ENCODE results near the gene HOXA2.

Gene HOXA2

DNA sequence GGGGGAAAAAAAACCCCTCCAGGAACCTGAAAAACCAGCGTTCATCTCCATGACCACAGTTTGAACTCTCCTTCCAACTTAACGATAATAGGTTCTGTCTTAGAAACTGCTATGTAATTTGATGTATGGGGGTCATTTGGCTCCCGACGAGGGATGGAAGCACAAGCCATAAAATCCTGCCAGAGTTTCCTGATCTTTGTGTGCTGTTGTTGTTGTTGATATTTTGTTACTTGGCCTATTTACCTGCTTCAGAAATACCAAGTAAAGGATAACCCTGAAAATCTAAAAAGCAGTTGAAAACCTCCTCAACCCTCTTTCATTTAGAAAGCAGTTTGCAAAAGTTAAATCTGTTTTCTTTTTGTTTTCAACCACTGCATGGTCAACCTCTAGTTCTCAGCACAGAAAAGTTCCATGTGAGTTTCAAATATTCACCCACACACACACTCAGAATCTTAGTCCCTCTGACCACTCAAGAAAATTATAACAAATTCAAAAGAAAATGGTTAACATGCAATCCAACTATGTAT is 9.3 kb upstream of the HOXA2 start:
- DNase-seq (ENCODE audit: low read depth in 2 of 2): no peak

DNA sequence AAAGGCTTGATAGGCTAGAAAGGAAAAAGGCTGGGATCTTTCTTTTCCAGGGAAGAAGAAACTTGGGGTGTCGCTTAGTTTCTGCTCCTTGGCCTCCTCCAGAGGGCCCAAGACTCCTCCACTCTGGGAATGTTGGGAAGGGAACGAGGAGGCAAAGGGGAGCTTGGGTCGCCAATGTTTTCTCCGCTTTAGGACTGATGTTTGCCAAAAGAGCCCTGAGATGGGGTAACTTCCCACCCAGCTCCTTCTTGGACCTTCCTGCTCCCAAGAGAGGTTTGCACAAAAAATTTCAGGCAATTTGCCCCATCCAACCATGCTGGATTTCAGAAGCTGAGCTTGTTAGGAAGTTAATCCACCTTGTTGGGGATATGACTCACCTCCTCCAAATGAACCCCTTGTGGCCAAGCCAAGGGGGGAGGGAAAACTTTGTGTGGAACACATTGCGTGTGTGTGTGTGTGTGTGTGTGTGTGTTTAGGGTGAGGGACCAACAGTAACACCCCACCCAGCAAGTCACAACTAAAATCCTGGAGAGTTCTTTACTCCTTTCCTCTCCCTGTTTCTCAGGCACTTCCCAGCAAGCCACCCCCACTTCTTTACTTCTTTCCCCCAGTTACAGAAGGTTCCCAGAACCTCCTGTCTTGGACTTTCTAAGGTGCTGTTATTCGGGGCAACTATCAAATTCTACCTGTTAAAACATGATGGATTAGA is 8.7 kb upstream of the HOXA2 start:
- DNase-seq (ENCODE audit: low read depth in 2 of 2): no peak

- no peak for DNase-seq (ENCODE audit: low read depth in 2 of 2)
These were observed 7.9 kb upstream of the HOXA2 start for GRCh38 chr7:27110186-27111031.

GRCh38 chr7:27109466-27110185 is 7.1 kb upstream of the HOXA2 start:
- DNase-seq (ENCODE audit: low read depth in 2 of 2): no peak

- DNase-seq (ENCODE audit: low read depth in 2 of 2): no peak
These were observed 6.1 kb upstream of the HOXA2 start for GRCh38 chr7:27108390-27109127.

GRCh38 chr7:27107391-27108381 is 5.2 kb upstream of the HOXA2 start:
- no peak for DNase-seq (ENCODE audit: low read depth in 2 of 2)

- DNase-seq (ENCODE audit: low read depth in 2 of 2): no peak
These were observed 4.4 kb upstream of the HOXA2 start for GRCh38 chr7:27106901-27107240.

- no peak for DNase-seq (ENCODE audit: low read depth in 2 of 2)
These were observed 3.9 kb upstream of the HOXA2 start for GRCh38 chr7:27106181-27106900.

DNA sequence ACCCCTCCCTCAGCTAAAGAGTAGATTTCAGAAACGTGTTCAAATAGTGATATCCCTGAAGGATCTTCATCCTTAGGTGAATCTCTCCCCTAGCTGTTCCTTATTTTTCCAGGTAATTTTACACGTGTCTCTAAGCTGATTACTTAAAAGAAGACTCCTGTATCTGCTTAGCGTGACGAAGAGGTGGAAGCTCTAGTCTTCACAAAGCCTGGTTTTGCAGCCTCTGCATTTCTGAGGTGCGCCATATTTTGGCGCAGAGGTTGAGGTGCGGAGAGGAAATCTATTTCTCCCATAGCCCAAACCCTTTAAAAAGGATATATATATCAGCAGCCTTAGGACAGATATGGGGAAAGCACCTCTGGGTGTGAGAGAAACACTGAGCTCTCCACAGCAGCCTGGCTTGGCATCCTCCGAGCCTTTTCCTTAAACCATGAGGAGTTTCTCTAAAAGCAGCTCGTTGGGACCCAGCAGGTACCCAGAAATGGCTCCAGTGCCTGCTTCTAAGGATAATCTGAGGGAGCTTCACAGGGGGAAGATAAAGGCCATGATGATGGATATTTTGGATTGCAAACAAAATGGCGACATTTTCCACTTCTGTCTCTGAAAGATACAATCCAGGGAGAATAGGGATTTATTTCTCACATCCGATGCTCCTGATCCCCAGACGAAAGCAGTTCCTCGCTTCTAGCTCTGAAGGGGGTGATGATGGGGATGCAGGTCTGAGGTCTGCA is 3.0 kb upstream of the HOXA2 start:
- DNase-seq (ENCODE audit: low read depth in 2 of 2): no peak

- DNase-seq (ENCODE audit: low read depth in 2 of 2): no peak
These were observed 2.0 kb upstream of the HOXA2 start for GRCh38 chr7:27104341-27105058.

DNA sequence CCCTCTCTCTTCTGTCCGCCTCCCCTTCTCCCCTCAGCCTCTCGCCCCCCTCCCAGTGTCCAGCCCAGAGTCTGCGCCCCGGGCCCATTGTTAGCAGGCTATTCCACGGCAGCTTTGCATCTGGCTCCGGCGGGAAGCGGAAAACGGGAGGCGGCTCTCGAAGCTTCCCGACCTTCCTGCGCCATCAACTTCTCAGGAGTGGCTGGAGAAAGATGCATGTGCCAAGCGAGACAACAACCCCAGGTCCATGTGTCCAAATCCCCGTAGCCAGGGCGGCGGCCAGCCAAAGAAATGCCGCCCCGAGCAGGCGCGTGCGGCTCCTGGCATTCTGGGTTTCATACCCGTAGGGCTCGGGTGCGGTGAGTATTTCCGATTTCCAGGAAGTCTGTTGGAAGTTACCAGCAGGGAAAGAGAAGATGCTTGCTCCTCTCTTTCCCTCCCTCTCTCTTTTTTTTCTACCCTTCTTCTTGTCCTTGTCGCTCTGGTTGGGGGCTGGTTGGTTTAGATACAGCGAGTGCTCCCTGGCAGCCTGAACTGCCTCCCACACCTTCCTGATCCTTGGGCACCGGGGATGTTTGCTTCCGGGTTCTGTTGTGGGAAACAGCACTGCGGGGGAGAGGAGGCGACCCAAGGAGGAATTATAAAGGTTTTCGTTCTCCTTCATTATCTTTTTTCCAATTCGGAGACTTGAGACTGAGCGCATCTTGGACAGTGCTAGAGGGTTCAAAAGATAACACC is 1.2 kb upstream of the HOXA2 start:
- no peak for DNase-seq (ENCODE audit: low read depth in 2 of 2)

GRCh38 chr7:27101957-27102580 is 414 bp downstream of the HOXA2 start:
- no peak for DNase-seq (ENCODE audit: low read depth in 2 of 2)

DNA sequence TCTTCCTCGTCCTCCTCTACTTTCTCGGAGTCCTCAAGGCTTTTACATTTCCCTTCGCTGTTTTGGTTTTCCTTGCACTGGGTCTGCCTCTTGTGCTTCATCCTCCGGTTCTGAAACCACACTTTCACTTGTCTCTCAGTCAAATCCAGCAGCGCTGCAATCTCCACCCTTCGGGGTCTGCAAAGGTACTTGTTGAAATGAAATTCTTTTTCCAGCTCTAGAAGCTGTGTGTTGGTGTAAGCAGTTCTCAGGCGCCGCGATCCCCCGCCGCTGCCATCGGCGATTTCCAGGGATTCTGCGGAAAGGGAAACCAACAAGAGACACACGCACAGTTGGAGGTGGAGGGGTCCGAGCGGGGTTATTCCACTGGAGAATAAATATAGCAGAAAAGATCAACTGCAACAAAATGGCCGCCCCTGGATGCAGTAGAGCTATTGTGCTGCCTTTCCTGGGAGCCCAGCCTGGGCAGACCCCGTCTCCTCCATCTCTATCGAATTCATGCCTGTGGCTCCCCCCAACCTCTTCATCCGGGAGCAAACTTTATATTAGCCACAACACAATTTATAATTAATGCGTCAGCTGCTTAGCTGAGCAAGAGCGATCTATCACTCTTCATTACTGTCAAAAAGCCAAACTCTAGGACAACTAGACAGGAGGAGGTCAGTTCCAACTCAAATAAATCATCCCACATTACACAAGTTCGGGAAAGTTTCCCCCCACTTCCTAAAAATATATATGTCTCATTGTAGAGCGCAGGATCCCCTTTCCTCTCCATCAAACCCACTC is 1.1 kb downstream of the HOXA2 start:
- no peak for DNase-seq (ENCODE audit: low read depth in 2 of 2)

GRCh38 chr7:27100694-27101170 is 1.8 kb downstream of the HOXA2 start:
- DNase-seq (ENCODE audit: low read depth in 2 of 2): no peak

- no peak for DNase-seq (ENCODE audit: low read depth in 2 of 2)
These were observed 2.8 kb downstream of the HOXA2 start for GRCh38 chr7:27099453-27100370.
